Stimulated activated CD8-positive, alpha-beta memory T cell treated with anti-CD3 and anti-CD28 coated beads, Interleukin-7, amount 100 ng/mL, for 48 hours (primary cell): ENCODE measurements around the gene NT5C3B.
"Not testable (repeated sequence)": the region's sequence is repeated elsewhere in the genome, so short reads cannot be mapped to it uniquely, and the experiment has no call there.

Experiments
- DNase-seq, 2 donors: peaks; one replicate each; pipeline ENCODE4 v3.0.0-alpha.2; 2020; ENCODE audit warnings: low read depth in 1 of 2; ENCODE audit errors: extremely low read depth in 1 of 2

The NT5C3B gene

GRCh38 chr17:41835800-41836549, at the start of gene NT5C3B:
NT5C3B (minus strand) TSS chr17:41836232; CDS start chr17:41836193, 39 bp downstream.
- DNase-seq = peak in 1 of 2 donors; percentile 41

GRCh38 chr17:41885733-41886132, 49.7 kb upstream of the NT5C3B start:
- no peak for DNase-seq

- DNase-seq = no peak
Observed at GRCh38 chr17:41882756-41883155, 46.7 kb upstream of the NT5C3B start.

- no peak for DNase-seq
Observed at GRCh38 chr17:41880130-41880529, 44.1 kb upstream of the NT5C3B start.

- DNase-seq = not testable (repeated sequence)
Observed at GRCh38 chr17:41874293-41874670, 38.2 kb upstream of the NT5C3B start.

GRCh38 chr17:41873559-41874292, 37.7 kb upstream of the NT5C3B start:
- no peak for DNase-seq

GRCh38 chr17:41871789-41872188, 35.8 kb upstream of the NT5C3B start:
- no peak for DNase-seq

- DNase-seq = no peak
Observed at GRCh38 chr17:41870627-41871026, 34.6 kb upstream of the NT5C3B start.

- DNase-seq = no peak
Observed at GRCh38 chr17:41870097-41870496, 34.1 kb upstream of the NT5C3B start.

- peak in 1 of 2 donors; percentile 10 for DNase-seq
Observed at GRCh38 chr17:41869426-41869825, 33.4 kb upstream of the NT5C3B start.

GRCh38 chr17:41868568-41868967, 32.5 kb upstream of the NT5C3B start:
- no peak for DNase-seq

GRCh38 chr17:41865596-41865893, 29.5 kb upstream of the NT5C3B start:
- no peak for DNase-seq

GRCh38 chr17:41864836-41865595, 29.0 kb upstream of the NT5C3B start, which contains the start of gene KLHL11:
KLHL11 (minus strand) TSS chr17:41865423; CDS start chr17:41865370, 53 bp downstream.
- DNase-seq = peak; percentile 79 to 85

- peak in 1 of 2 donors; percentile 32 for DNase-seq
Observed at GRCh38 chr17:41864498-41864835, 28.4 kb upstream of the NT5C3B start.

GRCh38 chr17:41863074-41863848, 27.2 kb upstream of the NT5C3B start:
- DNase-seq = peak; percentile 18 to 29

GRCh38 chr17:41860254-41860931, 24.4 kb upstream of the NT5C3B start:
- no peak for DNase-seq

GRCh38 chr17:41851382-41851781, 15.3 kb upstream of the NT5C3B start:
- DNase-seq = not testable (repeated sequence)

GRCh38 chr17:41849251-41849990, 13.4 kb upstream of the NT5C3B start:
- no peak for DNase-seq

GRCh38 chr17:41848788-41849187, 12.8 kb upstream of the NT5C3B start:
- DNase-seq = no peak

GRCh38 chr17:41844971-41845370, 8.9 kb upstream of the NT5C3B start:
- DNase-seq = no peak
